A673 (cell line): ENCODE measurements around the gene OR2H1. TPM values are rescaled to one million over a fixed set of nuclear protein-coding genes. Genes with fewer than 3 reads are reported as not detected.

Experiments
- BruUV-seq: library from RNA; stranded (reverse); fragments of 400-500 nt; replicated peaks from 2 replicates; lab custom pipeline; 2021; lab: Mats Ljungman, UMichigan
- CTCF ChIA-PET: fragments of 300-600 bp; sonication (Branson Sonifier 250); formaldehyde crosslinking; loops from one replicate; lab custom pipeline; 2022; ENCODE audit warnings: antibody characterized with exemption; lab: Charles Lee
- POLR2A ChIA-PET: fragments of 300-600 bp; sonication (Branson Sonifier 250); formaldehyde crosslinking; loops from one replicate; lab custom pipeline; 2022; ENCODE audit warnings: antibody characterized with exemption; ENCODE audit not compliant: low non-redundant PET; lab: Charles Lee
- DNase-seq: peaks from one replicate; pipeline ENCODE4 v3.0.0-alpha.2; 2015; ENCODE audit warnings: low spot score
- H3K27ac ChIP-seq: fragments of 200-600 bp; sonication (generic); 2 replicates; pipeline ENCODE4 v1.5.1; 2016; ENCODE audit warnings: mixed run types, low read depth, mild to moderate bottlenecking, mixed read lengths, antibody characterized with exemption, low read length; ENCODE audit not compliant: poor library complexity, severe bottlenecking
- H3K27me3 ChIP-seq: fragments of 200-600 bp; sonication (generic); replicated peaks from 2 replicates; pipeline ENCODE4 v1.6.1; 2017; ENCODE audit warnings: mixed run types, low read depth, mild to moderate bottlenecking, mixed read lengths, antibody characterized with exemption, low read length; ENCODE audit not compliant: insufficient read depth, poor library complexity
- H3K36me3 ChIP-seq: fragments of 200-600 bp; sonication (generic); 2 replicates; pipeline ENCODE4 v1.6.1; 2016; ENCODE audit warnings: mixed run types, mild to moderate bottlenecking, mixed read lengths, antibody characterized with exemption, low read length; ENCODE audit not compliant: insufficient read depth, poor library complexity, severe bottlenecking
- H3K4me1 ChIP-seq: fragments of 200-600 bp; sonication (generic); 2 replicates; pipeline ENCODE4 v1.6.1; 2017; ENCODE audit warnings: mixed run types, mild to moderate bottlenecking, mixed read lengths, antibody characterized with exemption, low read length; ENCODE audit not compliant: insufficient read depth, poor library complexity, severe bottlenecking
- H3K4me3 ChIP-seq: fragments of 200-600 bp; sonication (generic); 2 replicates; pipeline ENCODE4 v1.5.1; 2016; ENCODE audit warnings: low read depth, mixed run types, mild to moderate bottlenecking, mixed read lengths, low read length; ENCODE audit not compliant: poor library complexity, severe bottlenecking
- H3K9me3 ChIP-seq: fragments of 200-600 bp; sonication (generic); 2 replicates; pipeline ENCODE4 v1.6.1; 2016; ENCODE audit warnings: mixed run types, low read depth, mild to moderate bottlenecking, mixed read lengths, antibody characterized with exemption, low read length; ENCODE audit not compliant: poor library complexity, severe bottlenecking
- EZH2 ChIP-seq: fragments of 200-600 bp; sonication (generic); IDR thresholded peaks from 2 replicates; pipeline ENCODE4 v1.6.1; 2017; ENCODE audit warnings: borderline replicate concordance, low read depth, mild to moderate bottlenecking, mixed read lengths, antibody characterized with exemption, low read length; ENCODE audit not compliant: poor library complexity, severe bottlenecking
- intact Hi-C: fragments of 100-400 bp; cut with micrococcal nuclease; formaldehyde crosslinking; loops from one replicate; pipeline ENCODE4 v1.10.0; 2022; ENCODE audit not compliant: unreplicated experiment
- total RNA-seq: library from RNA; stranded (reverse); gene quantifications from 2 replicates; pipeline ENCODE4 v1.2.3, GENCODE V29; 2021
- TF ChIP-seq, protein P1 (sequence below): fragments of 300-800, 200-600 bp; sonication (generic); conservative IDR thresholded peaks from 2 replicates; pipeline ENCODE4 v1.5.1; 2017; ENCODE audit warnings: low read depth, mild to moderate bottlenecking, antibody characterized with exemption, low read length, moderate library complexity, mixed read lengths

OR2H1 gene
- total RNA-seq, 1 experiment from 2014 or later: not detected

DNA sequence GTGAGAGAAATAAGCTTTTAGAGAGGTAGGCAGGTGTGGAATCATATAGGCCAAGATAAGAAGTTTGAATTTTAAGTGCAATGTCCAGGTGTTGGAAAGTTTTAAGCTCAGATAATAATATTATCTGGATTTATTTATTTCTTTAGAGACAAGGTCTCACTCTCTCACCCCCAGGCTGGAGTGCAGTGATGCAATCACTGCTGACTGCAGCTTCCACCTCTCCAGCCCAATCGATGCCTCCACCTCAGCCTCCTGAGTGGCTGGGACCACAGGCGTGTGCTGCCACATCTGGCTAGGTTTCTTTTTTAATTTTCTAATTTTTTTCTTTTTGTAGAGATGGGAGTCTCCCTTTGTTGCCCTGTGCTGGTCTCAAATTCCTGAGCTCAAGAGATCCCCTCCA lies 36.3 kb downstream of the OR2H1 start:
- Histone ChIP-seq H3K4me1 (no peaks in the 10 kb centered on the region), H3K27ac (no peak overlapping the region), H3K27me3 (peaks cover 50% of the 10 kb centered on the region), H3K9me3 (no peaks in the 10 kb centered on the region), H3K4me3 (no peak overlapping the region), H3K36me3 (no peaks in the 10 kb centered on the region)
- POLR2A ChIA-PET: no interaction called here
- TF ChIP-seq, protein P1, sequence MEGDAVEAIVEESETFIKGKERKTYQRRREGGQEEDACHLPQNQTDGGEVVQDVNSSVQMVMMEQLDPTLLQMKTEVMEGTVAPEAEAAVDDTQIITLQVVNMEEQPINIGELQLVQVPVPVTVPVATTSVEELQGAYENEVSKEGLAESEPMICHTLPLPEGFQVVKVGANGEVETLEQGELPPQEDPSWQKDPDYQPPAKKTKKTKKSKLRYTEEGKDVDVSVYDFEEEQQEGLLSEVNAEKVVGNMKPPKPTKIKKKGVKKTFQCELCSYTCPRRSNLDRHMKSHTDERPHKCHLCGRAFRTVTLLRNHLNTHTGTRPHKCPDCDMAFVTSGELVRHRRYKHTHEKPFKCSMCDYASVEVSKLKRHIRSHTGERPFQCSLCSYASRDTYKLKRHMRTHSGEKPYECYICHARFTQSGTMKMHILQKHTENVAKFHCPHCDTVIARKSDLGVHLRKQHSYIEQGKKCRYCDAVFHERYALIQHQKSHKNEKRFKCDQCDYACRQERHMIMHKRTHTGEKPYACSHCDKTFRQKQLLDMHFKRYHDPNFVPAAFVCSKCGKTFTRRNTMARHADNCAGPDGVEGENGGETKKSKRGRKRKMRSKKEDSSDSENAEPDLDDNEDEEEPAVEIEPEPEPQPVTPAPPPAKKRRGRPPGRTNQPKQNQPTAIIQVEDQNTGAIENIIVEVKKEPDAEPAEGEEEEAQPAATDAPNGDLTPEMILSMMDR: no peak
- TF ChIP-seq EZH2: no peak
- CTCF ChIA-PET: no interaction called here
- BruUV-seq: no TSS peak
- intact Hi-C loops: no loop called here
- no peak for DNase-seq

GRCh38 chr6:29494131-29494530 lies 37.2 kb downstream of the OR2H1 start:
- no peak overlapping the region for H3K4me3 ChIP-seq
- CTCF ChIA-PET: no interaction called here
- POLR2A ChIA-PET: no interaction called here

GRCh38 chr6:29495571-29495970 lies 38.6 kb downstream of the OR2H1 start:
- no TSS peak for BruUV-seq
- ChIA-PET POLR2A (no interaction called here), CTCF (no interaction called here)
- TF ChIP-seq EZH2: no peak
- TF ChIP-seq, protein P1: no peak
- DNase-seq: no peak
- Histone ChIP-seq H3K27me3 (peaks cover 65% of the 10 kb centered on the region), H3K4me3 (no peak overlapping the region), H3K9me3 (no peaks in the 10 kb centered on the region), H3K4me1 (no peaks in the 10 kb centered on the region), H3K27ac (no peak overlapping the region), H3K36me3 (no peaks in the 10 kb centered on the region)
- intact Hi-C loops: no loop called here

More at GRCh38 chr6:29494131-29494530, 37.2 kb downstream of the OR2H1 start:
- H3K9me3 ChIP-seq: no peaks in the 10 kb centered on the region
- H3K27me3 ChIP-seq: peaks cover 59% of the 10 kb centered on the region
- H3K27ac ChIP-seq: no peak overlapping the region
- BruUV-seq: no TSS peak
- no peaks in the 10 kb centered on the region for H3K36me3 ChIP-seq
- no peak for DNase-seq
- intact Hi-C loops: no loop called here
- TF ChIP-seq EZH2: no peak
- TF ChIP-seq, protein P1: no peak
- no peaks in the 10 kb centered on the region for H3K4me1 ChIP-seq
